ENCODE results near the gene TLR1.
"Not testable (repeated sequence)": the region's sequence is repeated elsewhere in the genome, so short reads cannot be mapped to it uniquely, and the experiment has no call there.

Gene TLR1

DNA sequence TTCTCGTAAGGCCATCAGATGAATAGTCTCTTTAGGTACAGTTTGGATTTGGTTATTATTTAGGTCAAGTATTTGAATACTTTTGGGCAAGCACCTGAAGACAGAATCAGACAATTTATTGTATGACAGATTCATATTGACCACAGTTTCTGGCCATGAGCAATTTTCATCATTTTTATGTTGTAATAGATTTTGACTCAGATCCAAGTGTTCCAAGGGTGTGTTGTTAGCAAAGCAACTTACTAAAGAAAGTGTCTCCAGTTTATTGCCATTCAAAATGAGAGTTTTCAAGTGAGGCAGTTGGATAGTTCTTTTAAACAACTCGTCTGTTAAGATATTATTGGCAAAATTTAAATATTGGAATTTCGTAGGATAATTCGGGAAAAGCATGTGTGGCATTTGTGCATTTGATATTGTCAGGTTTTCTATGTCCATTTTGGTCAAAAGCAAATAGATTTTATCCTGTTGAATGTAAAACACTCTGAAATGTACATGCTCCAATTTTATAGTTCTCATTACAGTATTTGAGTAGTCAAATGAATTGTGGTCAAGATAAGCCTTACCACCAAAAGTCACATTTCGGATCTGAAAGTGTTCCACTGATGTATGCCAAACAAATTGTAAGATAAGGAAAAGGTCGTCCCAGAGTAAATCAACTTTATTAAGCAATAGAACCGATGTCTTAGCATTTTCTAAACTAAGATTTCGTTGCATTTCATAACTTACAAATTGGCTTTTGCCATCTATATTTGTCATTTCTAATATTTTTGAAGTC lies 30.2 kb downstream of the TLR1 start:
- DNase-seq, result no peak

- not testable (repeated sequence) for DNase-seq
These were observed 34.3 kb downstream of the TLR1 start for GRCh38 chr4:38770281-38770680.

DNA sequence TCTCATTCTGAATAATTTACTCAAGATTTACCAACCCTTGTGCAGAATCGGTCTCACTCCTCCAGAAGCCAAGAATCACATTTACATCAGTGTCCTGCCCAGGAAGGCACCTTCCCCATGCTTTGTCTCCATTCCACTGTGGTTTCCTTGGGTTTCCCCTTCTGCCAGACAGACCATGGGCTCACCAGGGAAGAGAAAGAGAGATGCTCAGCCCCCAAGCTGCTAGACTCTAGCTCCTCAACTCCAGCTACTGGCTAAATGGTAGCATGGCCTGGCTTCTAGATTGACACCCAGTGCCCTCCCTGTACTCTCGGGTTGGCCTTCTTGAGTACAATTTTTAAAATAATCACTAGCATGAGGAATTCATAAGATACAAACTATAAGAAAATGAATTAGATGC lies 34.7 kb downstream of the TLR1 start:
- DNase-seq, result no peak

GRCh38 chr4:38769441-38769840 lies 35.1 kb downstream of the TLR1 start:
- no peak for DNase-seq

- DNase-seq, result no peak
These were observed 35.6 kb downstream of the TLR1 start for GRCh38 chr4:38768968-38769394.

- not testable (repeated sequence) for DNase-seq
These were observed 37.7 kb downstream of the TLR1 start for GRCh38 chr4:38766940-38767339.

DNA sequence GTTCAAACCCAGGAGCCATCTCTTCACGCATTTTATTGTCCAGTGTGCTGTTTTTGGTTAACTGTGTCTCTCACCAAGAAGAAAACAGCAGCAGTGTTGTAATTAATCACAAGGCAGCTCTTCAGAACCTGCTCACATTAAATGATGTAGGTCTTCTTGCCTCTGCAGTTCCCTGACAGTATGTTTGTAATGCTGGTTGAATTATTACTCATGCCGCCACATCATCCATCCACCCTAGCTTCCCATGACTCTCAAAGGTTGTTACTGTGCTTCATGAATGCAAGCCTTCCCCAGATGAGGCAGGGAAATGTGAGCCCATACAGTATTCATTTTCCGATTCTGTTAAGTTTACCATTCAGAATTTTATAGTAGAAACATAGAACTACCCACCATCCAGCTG lies 39.2 kb downstream of the TLR1 start:
- DNase-seq, result no peak

DNA sequence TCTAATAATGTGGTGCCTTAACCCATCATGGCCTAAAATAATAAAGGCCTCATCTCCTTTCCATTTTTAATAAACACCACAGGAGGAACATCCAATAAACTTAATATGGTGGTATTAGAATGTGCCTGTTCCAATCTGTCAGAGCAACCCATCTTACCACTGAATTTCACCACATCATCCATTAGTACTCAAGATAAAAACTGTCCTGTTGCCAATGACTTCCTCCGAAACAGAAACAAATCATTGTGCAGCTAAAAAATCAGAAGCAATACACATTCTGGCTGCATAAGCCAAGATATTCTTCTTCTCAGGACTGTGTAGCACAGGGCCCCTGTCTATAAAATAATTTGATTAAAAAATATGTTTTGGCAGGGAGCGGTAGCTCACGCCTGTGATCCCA lies 40.3 kb downstream of the TLR1 start:
- DNase-seq, result no peak

GRCh38 chr4:38762560-38762959 lies 42.0 kb downstream of the TLR1 start:
- no peak for DNase-seq

GRCh38 chr4:38759790-38760122 lies 44.8 kb downstream of the TLR1 start:
- DNase-seq, result no peak

- DNase-seq, result peak; percentile 83
These were observed 45.3 kb downstream of the TLR1 start for GRCh38 chr4:38759113-38759789.

DNA sequence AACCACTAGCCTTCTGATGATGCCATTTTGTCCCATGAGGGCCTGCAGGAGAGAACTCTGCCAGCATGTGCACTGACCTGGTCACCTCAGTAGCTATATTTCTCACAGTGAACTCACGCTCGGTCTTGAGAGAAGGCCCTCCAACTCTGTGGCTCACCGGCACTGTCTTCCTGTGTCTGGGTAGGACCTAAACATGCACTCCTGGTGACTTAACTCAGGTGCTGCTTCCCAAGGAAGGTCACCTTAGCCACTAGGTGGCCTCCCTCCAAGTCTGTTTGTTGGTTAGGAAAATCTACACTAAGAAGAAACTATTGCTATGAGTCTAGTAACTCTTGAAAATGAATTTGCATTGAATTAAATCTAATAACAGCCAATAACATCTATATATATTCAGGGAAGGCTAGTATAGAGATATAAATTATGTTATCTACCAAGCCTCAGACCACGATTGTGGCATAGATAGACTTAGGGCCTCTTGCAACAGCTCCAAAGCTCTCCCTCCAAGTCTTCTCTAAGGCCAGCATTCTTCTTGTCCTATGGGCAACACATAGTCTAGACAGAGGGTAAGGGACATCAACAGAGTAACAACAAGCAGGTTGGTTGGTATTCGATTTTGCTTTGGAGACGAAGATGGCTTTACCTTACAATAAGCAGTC lies 46.5 kb downstream of the TLR1 start:
- DNase-seq, result no peak

GRCh38 chr4:38752941-38753806 lies 51.4 kb downstream of the TLR1 start:
- DNase-seq, result no peak

DNA sequence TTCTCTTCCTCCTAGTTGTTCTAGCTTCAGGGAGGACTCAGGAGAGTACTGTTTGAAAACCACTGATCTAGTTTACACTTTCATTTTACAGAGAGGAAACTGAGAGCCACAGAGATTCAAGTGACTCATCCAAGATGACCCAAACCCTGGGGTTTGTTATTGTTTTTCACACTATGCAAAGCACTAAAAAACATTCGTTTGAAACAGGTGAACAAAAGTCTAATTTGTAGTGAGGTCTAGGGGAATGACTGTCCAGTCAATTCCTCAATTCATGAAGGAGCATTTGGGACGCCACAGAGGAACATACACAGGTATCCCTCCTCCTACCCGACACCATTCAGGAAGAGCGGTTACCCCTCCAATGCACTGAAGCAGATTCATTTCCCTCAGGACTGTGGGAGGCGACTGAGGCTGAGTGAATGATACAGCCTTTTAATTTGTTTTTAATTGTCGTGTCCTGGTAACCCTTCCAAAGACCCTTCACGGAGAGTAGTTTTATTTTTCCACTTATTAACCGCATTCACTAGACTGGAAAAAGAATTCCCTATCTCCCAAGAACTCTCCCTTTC lies 52.1 kb downstream of the TLR1 start:
- no peak for DNase-seq

- DNase-seq, result no peak
These were observed 53.1 kb downstream of the TLR1 start for GRCh38 chr4:38751341-38752010.

GRCh38 chr4:38749336-38749735 lies 55.3 kb downstream of the TLR1 start:
- DNase-seq, result no peak

DNA sequence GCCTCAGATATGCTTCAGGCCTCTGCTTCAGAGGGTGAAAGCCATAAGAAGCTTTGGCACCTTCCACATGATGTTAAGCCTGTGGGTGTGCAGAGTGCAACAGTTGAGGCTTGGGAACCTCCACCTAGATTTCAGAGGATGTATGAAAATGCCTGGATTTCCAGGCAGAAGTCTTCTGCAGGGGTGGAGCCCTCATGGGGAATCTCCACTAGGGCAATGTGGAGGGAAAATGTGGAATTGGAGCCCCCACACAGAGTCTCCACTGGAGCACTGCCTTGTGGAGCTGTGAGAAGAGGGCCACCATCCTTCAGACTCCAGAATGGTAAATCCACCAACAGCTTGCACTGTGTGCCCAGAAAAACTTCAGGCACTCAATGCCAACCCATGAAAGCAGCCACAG lies 57.0 kb downstream of the TLR1 start:
- no peak for DNase-seq
